HG02610 (cell line): ENCODE measurements around the gene EYA2.

Source experiments
- ATAC-seq: cut with Tn5 transposase; IDR thresholded peaks from one replicate; pipeline ENCODE4 v1.9.1; 2021; ENCODE audit warnings: mild to moderate bottlenecking, moderate library complexity; ENCODE audit not compliant: unreplicated experiment

The EYA2 gene

GRCh38 chr20:47099093-47099492 is 204.4 kb downstream of the EYA2 start:
- ATAC-seq, result no peak

- ATAC-seq, result no peak
Observed at GRCh38 chr20:47099825-47100441, 205.3 kb downstream of the EYA2 start.

GRCh38 chr20:47102629-47103028 is 208.0 kb downstream of the EYA2 start:
- no peak for ATAC-seq

GRCh38 chr20:47106786-47107185 is 212.1 kb downstream of the EYA2 start:
- ATAC-seq, result no peak

- no peak for ATAC-seq
Observed at GRCh38 chr20:47108994-47109393, 214.4 kb downstream of the EYA2 start.

GRCh38 chr20:47110819-47111218 is 216.2 kb downstream of the EYA2 start:
- no peak for ATAC-seq

- no peak for ATAC-seq
Observed at GRCh38 chr20:47111576-47111975, 216.9 kb downstream of the EYA2 start.

DNA sequence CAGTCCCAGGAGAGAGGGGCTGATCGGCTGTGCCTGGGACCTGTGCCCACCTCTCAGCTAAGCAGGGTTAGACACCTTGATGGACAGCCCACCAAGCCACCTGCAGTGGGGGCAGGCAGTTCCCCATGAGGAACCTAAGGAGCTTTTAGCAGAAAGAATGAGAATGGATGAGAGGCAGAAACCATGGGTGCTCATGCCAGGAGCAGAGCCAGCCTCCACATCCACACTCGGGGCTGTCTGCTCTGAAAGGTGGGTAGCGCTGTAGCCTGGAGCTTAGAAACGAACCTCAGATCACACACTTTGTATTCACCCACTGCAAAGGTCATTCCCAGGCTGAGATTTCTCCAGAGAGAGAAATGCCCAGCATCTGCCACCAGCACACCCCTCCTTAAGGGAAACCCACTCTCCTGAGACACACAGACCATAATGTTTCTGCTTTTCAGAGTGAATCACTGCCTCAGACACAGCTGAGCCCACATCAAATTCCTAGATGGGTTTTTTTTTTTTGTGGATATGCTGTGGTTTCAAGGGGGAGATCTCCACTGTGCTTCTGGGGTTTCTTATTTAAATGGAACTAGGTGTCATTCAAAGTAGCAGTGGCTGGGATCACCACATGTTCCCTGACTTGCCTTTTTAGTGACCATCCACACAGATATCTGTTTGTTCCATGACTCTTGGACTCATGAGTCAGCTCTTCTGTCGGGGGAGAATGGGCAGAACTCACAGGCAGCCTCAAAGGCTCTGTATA is 218.9 kb downstream of the EYA2 start:
- ATAC-seq, result no peak

- ATAC-seq, result no peak
Observed at GRCh38 chr20:47115694-47116093, 221.1 kb downstream of the EYA2 start.

DNA sequence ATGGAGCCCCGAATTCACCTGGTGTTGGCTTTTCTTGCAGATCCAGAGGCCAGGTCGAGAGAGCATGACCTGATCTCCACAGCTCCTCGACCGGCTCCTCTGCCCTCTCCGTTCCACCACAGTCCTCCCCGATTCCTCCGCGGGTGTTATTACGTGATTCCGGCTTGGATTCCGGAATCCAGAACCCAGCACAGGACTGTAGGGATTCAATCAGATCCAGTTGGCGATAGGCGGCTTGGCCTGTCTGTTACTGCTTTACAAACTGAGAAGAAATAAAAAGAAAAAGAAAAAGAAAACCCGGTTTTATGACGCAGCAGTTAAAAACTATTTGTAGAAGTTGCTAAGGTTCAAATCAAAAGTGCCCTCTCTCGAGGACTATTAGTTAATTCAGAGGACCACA is 222.7 kb downstream of the EYA2 start:
- ATAC-seq, result no peak

- no peak for ATAC-seq
Observed at GRCh38 chr20:47117773-47118172, 223.1 kb downstream of the EYA2 start.

DNA sequence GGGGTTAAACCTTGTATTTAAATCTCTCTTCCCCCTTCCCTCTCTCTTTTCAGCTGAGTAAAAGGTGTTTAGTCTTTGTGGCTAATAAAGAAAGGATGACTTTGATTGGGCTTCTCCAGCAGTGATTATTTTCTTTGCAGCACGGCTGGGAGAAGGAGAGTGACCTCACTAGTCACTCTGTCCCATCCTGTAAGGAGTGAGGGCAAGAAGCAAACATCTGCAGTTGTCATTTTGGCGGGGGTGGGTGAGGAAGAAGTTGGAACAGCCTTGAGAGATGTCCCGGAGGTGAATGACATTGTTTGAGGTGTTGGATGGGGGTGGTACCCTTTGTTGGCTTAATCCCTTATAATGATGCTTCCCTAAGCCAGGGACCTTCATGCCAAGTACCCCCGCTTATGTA is 223.6 kb downstream of the EYA2 start:
- ATAC-seq, result no peak

DNA sequence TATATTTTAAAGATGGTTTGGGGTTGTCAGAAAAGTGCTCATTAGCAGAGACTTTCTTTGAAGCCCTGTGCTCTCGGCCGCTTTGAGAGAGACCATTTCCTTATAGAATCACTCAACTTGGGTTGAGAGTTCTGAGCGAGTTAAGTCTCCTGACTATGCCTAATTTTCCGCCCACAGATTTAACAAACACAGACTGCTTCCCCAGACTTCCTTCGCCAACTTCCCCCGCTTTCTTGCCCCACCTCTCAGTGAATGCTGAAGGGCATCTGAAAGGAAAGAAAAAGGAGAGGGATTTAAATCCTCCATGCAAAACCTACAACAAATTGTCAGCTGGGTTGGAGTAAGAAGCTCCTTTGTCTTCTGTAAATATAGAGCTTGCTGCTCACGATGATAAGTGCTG is 224.0 kb downstream of the EYA2 start:
- ATAC-seq, result no peak

- ATAC-seq, result no peak
Observed at GRCh38 chr20:47120346-47120936, 225.8 kb downstream of the EYA2 start.

DNA sequence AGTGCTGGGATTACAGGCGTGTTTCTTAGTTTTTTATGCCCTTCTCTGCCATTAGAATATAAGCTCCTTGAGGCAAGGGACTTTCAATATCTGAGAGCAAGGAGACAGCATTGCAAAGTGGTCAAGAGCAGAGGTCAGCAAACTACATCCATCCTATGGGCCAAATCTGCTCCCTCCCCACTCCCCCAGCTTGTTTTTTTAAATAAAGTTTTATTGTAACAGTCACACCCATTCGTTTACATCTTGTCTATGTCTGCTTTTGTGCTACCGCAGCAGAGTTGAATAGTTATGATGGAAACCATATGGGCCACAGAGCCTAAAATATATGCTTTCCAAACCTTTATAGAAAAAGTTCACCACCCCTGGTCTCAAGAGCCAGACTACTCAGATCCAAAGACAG is 227.9 kb downstream of the EYA2 start:
- no peak for ATAC-seq

DNA sequence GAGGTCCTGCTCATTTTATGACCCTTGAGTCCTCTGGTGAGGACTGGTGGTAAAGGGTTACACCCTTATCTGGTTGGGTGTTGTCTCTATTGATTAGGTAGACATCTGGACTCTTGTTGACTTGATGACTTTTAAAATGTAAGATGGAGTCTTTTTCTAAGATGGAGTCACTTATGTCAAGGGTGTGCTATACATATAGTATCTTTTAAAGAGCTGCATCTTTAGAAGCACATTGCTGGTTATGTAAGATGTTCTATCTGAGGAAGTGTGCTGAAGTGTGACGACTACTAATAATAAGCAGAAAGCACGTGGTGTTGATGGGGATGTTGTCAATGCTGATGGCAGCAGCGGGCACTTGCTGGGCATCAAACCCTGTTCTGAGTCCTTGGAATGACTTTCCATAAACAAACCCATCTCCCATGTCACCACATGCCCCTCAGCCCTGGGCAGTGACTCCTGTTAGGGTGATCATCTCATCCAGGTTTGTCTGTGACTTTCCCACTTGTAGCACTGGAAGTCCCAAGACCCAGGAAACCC is 229.6 kb downstream of the EYA2 start:
- ATAC-seq, result no peak

DNA sequence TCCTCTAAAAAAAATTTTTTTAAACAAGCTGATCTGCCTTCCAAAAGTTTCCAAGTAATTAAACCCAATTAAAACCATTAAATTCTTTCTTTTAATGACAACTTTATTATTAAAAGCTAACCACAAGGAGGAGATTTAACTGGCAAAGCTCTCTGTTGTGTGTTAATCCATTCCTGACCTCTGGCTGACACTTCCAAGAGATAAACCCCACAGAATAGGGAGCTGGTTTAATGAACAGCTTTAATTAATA is 230.8 kb downstream of the EYA2 start:
- no peak for ATAC-seq

- ATAC-seq, result no peak
Observed at GRCh38 chr20:47125758-47126591, 231.3 kb downstream of the EYA2 start.

DNA sequence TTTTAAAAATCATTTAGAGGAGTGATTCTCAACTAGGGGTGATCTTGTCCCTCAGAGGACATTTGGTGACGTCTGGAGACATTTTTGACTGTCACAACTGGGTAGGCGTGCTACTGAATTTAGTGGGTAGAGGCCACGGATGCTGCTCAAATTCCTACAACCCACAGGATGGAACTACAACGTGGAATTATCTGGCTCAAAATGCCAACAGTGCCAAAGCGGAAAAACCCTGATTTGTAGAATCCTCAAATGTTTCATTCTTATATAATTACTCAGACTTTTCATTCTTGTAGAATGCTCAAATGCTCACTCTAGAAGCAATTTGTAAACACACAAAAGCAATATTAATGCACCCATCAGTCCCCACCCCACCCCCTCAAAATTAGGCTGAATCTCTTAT is 232.1 kb downstream of the EYA2 start:
- ATAC-seq, result no peak

GRCh38 chr20:47127546-47127945 is 232.9 kb downstream of the EYA2 start:
- no peak for ATAC-seq

DNA sequence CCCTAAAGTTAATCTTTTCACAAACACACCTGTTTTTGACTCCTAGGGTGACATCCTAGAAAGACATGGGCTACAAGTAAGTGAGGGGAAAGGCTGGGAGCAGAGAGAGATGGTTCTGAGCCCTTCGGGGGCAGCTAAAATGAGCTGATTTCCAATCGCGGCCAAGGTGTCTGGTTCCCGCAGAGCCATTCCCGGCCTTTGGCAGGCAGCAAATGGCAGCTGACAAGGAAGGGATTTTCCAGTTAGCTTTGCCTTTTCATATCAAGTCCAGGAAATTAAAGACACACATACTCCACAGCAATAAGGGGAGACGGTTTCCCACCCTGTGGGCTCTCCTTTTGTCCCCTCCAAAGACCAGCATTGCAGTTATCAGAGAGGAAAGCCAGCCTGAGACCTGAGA is 233.4 kb downstream of the EYA2 start:
- ATAC-seq, result no peak

DNA sequence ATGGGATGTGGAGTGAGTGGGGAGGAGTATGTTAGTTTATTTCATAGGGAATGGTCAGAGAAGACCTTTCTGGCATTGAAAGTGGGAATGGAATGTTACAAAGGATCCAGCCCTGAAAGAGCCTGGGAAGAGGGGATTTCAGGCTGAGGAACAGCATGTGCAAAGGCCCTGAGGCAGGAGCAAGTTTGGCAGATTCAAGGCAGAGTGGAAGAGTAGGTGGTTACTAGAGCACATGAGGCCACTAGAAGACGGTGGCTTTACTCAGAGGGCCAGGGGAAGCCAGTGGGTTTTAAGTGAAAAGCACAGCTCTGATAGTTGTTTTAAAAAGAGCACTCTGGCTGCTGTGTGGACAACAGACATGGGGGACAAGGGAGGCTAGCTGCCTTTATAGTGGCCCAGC is 234.7 kb downstream of the EYA2 start:
- ATAC-seq, result no peak
